HepG2 (cell line): ENCODE measurements around the gene MS4A18. TPM values are rescaled to one million over a fixed set of nuclear protein-coding genes. Genes with fewer than 3 reads are reported as not detected.

Experiments
- ATAC-seq: fragments of 200-7000 bp; cut with Tn5 transposase; 3 replicates; pipeline ENCODE4 v1.9.1; 2020; ENCODE audit warnings: mild to moderate bottlenecking, moderate library complexity
- BruUV-seq: library from RNA; stranded (reverse); fragments of 400-500 nt; replicated peaks from 2 replicates; lab custom pipeline; 2021; lab: Mats Ljungman, UMichigan
- CTCF ChIA-PET: fragments of 300-600 bp; formaldehyde crosslinking; extraction: SDS; loops from one replicate; lab custom pipeline; 2021; ENCODE audit warnings: low total read pairs, inconsistent platforms, low intra/inter-chr PET ratio; lab: Yijun Ruan, JAX
- POLR2A ChIA-PET: fragments of 350-600 bp; sonication (Branson Sonifier 250); formaldehyde crosslinking; loops from one replicate; lab custom pipeline; 2020; ENCODE audit warnings: antibody characterized with exemption, inconsistent platforms; lab: Yijun Ruan, JAX
- DNase-seq: peaks from one replicate; pipeline ENCODE4 v3.0.0-alpha.2; 2015; ENCODE audit warnings: low spot score
- FAIRE-seq: peaks from 3 replicates; lab custom pipeline; 2011; peaks lifted over from hg19 to GRCh38; lab: Jason Lieb, UNC
- H2AFZ ChIP-seq: one replicate; pipeline ENCODE4 v1.6.1; 2011; ENCODE audit warnings: low read length, inconsistent platforms
- H3K27ac ChIP-seq: fragments of 300-600 bp; 3 replicates; pipeline ENCODE4 v1.8.0; 2011; ENCODE audit warnings: mixed run types, mild to moderate bottlenecking, mixed read lengths, low read length, inconsistent platforms; ENCODE audit not compliant: insufficient read depth; ENCODE audit errors: extremely low read length
- H3K27me3 ChIP-seq, 2 experiments: fragments of 200-600 bp in 1 of 2; 2 replicates in 1 of 2; 3 replicates in 1 of 2; pipeline versions ENCODE4 v1.6.0 to v1.8.0; 2011; ENCODE audit warnings: low read length in 2 of 2, mild to moderate bottlenecking in 2 of 2, moderate library complexity in 2 of 2, inconsistent platforms in 1 of 2; ENCODE audit not compliant: insufficient read depth in 2 of 2, control insufficient read depth in 1 of 2
- H3K36me3 ChIP-seq, 2 experiments: fragments of 200-600 bp in 1 of 2; replicated peaks in 1 of 2; 2 replicates in 1 of 2; 3 replicates in 1 of 2; pipeline versions ENCODE4 v1.5.1 to v1.8.0; 2011; ENCODE audit warnings: low read length in 2 of 2, inconsistent platforms in 1 of 2; ENCODE audit not compliant: insufficient read depth in 2 of 2, control insufficient read depth in 1 of 2
- H3K4me1 ChIP-seq: 2 replicates; pipeline ENCODE4 v1.5.1; 2012; ENCODE audit warnings: low read length, inconsistent platforms; ENCODE audit not compliant: insufficient read depth
- H3K4me2 ChIP-seq: 2 replicates; pipeline ENCODE4 v1.6.0; 2011; ENCODE audit warnings: low read depth, low read length, inconsistent platforms
- H3K4me3 ChIP-seq, 3 experiments: fragments of 200-600 bp in 1 of 3; sonication (generic), shearing (Covaris generic) in 1 of 3; replicated peaks in 1 of 3; 2 replicates each; pipeline ENCODE4 v1.5.1; 2011 to 2016; ENCODE audit warnings: low read length in 3 of 3, inconsistent platforms in 2 of 3, low read depth in 2 of 3, mild to moderate bottlenecking in 2 of 3, control low read depth in 1 of 3, mixed read lengths in 1 of 3; ENCODE audit not compliant: insufficient read depth in 1 of 3
- H3K79me2 ChIP-seq: one replicate; pipeline ENCODE4 v1.6.1; 2011; ENCODE audit warnings: low read length, inconsistent platforms; ENCODE audit not compliant: insufficient read depth
- H3K9ac ChIP-seq: 2 replicates; pipeline ENCODE4 v1.6.0; 2011; ENCODE audit warnings: mild to moderate bottlenecking, low read depth, low read length, inconsistent platforms; ENCODE audit not compliant: insufficient read depth
- H3K9me3 ChIP-seq: 2 replicates; pipeline ENCODE4 v1.5.1; 2012; ENCODE audit warnings: mild to moderate bottlenecking, low read length
- H4K20me1 ChIP-seq: 2 replicates; pipeline ENCODE4 v1.6.0; 2011; ENCODE audit warnings: inconsistent platforms, mild to moderate bottlenecking, low read length, moderate library complexity; ENCODE audit not compliant: insufficient read depth
- ATF5 ChIP-seq: sonication (generic); formaldehyde crosslinking; IDR thresholded peaks from 2 replicates; pipeline ENCODE4 v1.4.0; 2020; ENCODE audit warnings: mild to moderate bottlenecking, low read depth, missing genetic modification reagents
- CBX1 ChIP-seq: IDR thresholded peaks from one replicate; pipeline ENCODE4 v1.6.1; 2016; ENCODE audit warnings: antibody characterized with exemption, low read depth
- HCFC1 ChIP-seq: fragments of 150-350 bp; IDR thresholded peaks from 2 replicates; pipeline ENCODE4 v1.6.1; 2014; ENCODE audit warnings: low read depth, low read length
- IRX3 ChIP-seq: sonication (generic); formaldehyde crosslinking; IDR thresholded peaks from 2 replicates; pipeline ENCODE4 v1.8.1; 2023; ENCODE audit warnings: mild to moderate bottlenecking, low read depth, missing genetic modification reagents, borderline replicate concordance
- MNT ChIP-seq: fragments of 450-650 bp; IDR thresholded peaks from 2 replicates; pipeline ENCODE4 v1.6.1; 2016
- PCBP1 ChIP-seq: fragments of 200-400 bp; formaldehyde crosslinking; IDR thresholded peaks from 2 replicates; pipeline ENCODE4 v1.6.1; 2017; ENCODE audit warnings: mild to moderate bottlenecking, low read depth, low read length, borderline replicate concordance
- SATB2 ChIP-seq: sonication (generic); formaldehyde crosslinking; IDR thresholded peaks from 2 replicates; pipeline ENCODE4 v1.5.0; 2020; ENCODE audit warnings: missing genetic modification reagents
- SP140L ChIP-seq: sonication (generic); formaldehyde crosslinking; IDR thresholded peaks from 2 replicates; pipeline ENCODE4 v1.4.0; 2020; ENCODE audit warnings: missing genetic modification reagents, borderline replicate concordance
- ZNF230 ChIP-seq: sonication (generic); formaldehyde crosslinking; IDR thresholded peaks from 2 replicates; pipeline ENCODE4 v1.4.0; 2020; ENCODE audit warnings: mild to moderate bottlenecking, missing genetic modification reagents
- ZNF431 ChIP-seq: sonication (generic); formaldehyde crosslinking; IDR thresholded peaks from 2 replicates; pipeline ENCODE4 v1.9.0; 2022; ENCODE audit warnings: missing genetic modification reagents, low read depth, mild to moderate bottlenecking, borderline replicate concordance
- ZNF567 ChIP-seq: sonication (generic); formaldehyde crosslinking; IDR thresholded peaks from 2 replicates; pipeline ENCODE4 v1.8.1; 2023; ENCODE audit warnings: mild to moderate bottlenecking, missing genetic modification reagents, borderline replicate concordance
- WGBS: methylation state at CpG from one replicate; pipeline ENCODE4 v1.1.6; 2017; ENCODE audit warnings: low lambda C conversion rate; 5-methylcytosine and 5-hydroxymethylcytosine counted together
- in situ Hi-C: cut with HindIII; loops from 2 replicates; pipeline ENCODE4 v1.10.0; 2017; ENCODE audit warnings: low pct_unique_long_range_greater_than_20kb; ENCODE audit not compliant: extremely low pct_ligation_motif_present
- intact Hi-C: fragments of 100-400 bp; cut with micrococcal nuclease; formaldehyde crosslinking; loops from one replicate; pipeline ENCODE4 v1.10.0; 2022; ENCODE audit not compliant: unreplicated experiment
- polyA plus RNA-seq, 8 experiments: library from polyadenylated mRNA; depleted of rRNA in 3 of 8; stranded (reverse) in 7 of 8; unstranded in 1 of 8; fragments of >200 nt; fragmentation: Illumina TruSeq in 4 of 8; extraction: Trizol in 4 of 8; gene quantifications; 2 replicates each; pipeline versions ENCODE4 v1.2.1 to v1.2.3, GENCODE V29; 2011 to 2016; ENCODE audit warnings: low read depth in 4 of 8, missing spikeins in 1 of 8, mixed read lengths in 1 of 8; ENCODE audit not compliant: insufficient read depth in 1 of 8
- total RNA-seq, 5 experiments: library from RNA; depleted of rRNA; stranded (reverse); fragments of >200 nt; fragmentation: Illumina TruSeq; extraction: Trizol; gene quantifications; 2 replicates each; pipeline ENCODE4 v1.2.3, GENCODE V29; 2016; ENCODE audit warnings: low read depth in 1 of 5

The MS4A18 gene
- total and polyA plus RNA-seq, 2 of the 13 experiments (the other 11 are each of a cell fraction or from before 2014, with no cell fraction given): not detected

GRCh38 chr11:60748225-60748624 lies 23.7 kb downstream of the MS4A18 start:
- in situ Hi-C loops: no loop called here
- Histone ChIP-seq H3K4me3 (no peak overlapping the region), H3K79me2 (no peaks in the 10 kb centered on the region), H3K9me3 (no peaks in the 10 kb centered on the region), H3K27me3 (no peaks in the 10 kb centered on the region), H4K20me1 (no peaks in the 10 kb centered on the region), H3K36me3 (no peaks in the 10 kb centered on the region), H3K27ac (no peak overlapping the region), H2AFZ (no peak overlapping the region), H3K4me1 (peaks cover 2% of the 10 kb centered on the region; the same call in 1 of the 2 replicates), H3K9ac (no peak overlapping the region), H3K4me2 (no peak overlapping the region)
- ATAC-seq: no peak; the same call in 2 of the 3 replicates
- BruUV-seq: no TSS peak
- intact Hi-C loops: no loop called here
- CTCF ChIA-PET: no interaction called here
- DNase-seq: no peak
- no peak for TF ChIP-seq CBX1
- TF ChIP-seq ATF5 (CRISPR knock-in tag): no peak
- no peak for TF ChIP-seq PCBP1
- TF ChIP-seq ZNF230 (CRISPR knock-in tag): no peak
- TF ChIP-seq SATB2 (CRISPR knock-in tag): no peak
- TF ChIP-seq ZNF567 (CRISPR knock-in tag): no peak
- no peak for TF ChIP-seq IRX3
- TF ChIP-seq HCFC1: no peak
- TF ChIP-seq SP140L (CRISPR knock-in tag): no peak
- TF ChIP-seq MNT: no peak
- TF ChIP-seq ZNF431 (CRISPR knock-in tag): no peak
- no peak for FAIRE-seq
- 36% methylated on average over 9 of the region's 17 CpGs for WGBS
- POLR2A ChIA-PET: no interaction called here
